Neural cell (in vitro differentiated cells): ENCODE measurements around the gene HRK. TPM values are rescaled to one million over a fixed set of nuclear protein-coding genes. Genes with fewer than 3 reads are reported as not detected.

ENCODE experiments used
- H2AFZ ChIP-seq: fragments of 200-600, 300-800 bp; sonication (generic), shearing (Covaris generic); 2 replicates; pipeline ENCODE4 v1.6.0; 2014; ENCODE audit warnings: low read depth, mild to moderate bottlenecking, antibody characterized with exemption, low read length, moderate library complexity
- H3F3A ChIP-seq: fragments of 200-600 bp; shearing (Covaris generic); 2 replicates; pipeline ENCODE4 v1.6.1; 2016; ENCODE audit warnings: mild to moderate bottlenecking, moderate library complexity, mixed read lengths, antibody characterized with exemption, low read length; ENCODE audit not compliant: insufficient read depth, poor library complexity, severe bottlenecking
- H3K27ac ChIP-seq: fragments of 200-600, 300-800 bp; sonication (generic), shearing (Covaris generic); 2 replicates; pipeline ENCODE4 v1.5.1; 2014; ENCODE audit warnings: mild to moderate bottlenecking, low read length, moderate library complexity
- H3K27me3 ChIP-seq: fragments of 300-800, 200-600 bp; sonication (generic), shearing (Covaris generic); 2 replicates; pipeline ENCODE4 v1.6.0; 2014; ENCODE audit warnings: mild to moderate bottlenecking, low read depth, low read length, moderate library complexity; ENCODE audit not compliant: insufficient read depth
- H3K36me3 ChIP-seq: fragments of 300-800, 200-600 bp; sonication (generic), shearing (Covaris generic); 2 replicates; pipeline ENCODE4 v1.5.1; 2014; ENCODE audit warnings: mild to moderate bottlenecking, antibody characterized with exemption, low read length, moderate library complexity; ENCODE audit not compliant: insufficient read depth
- H3K4me2 ChIP-seq: fragments of 300-800, 200-600 bp; sonication (generic), shearing (Covaris generic); 2 replicates; pipeline ENCODE4 v1.6.0; 2014; ENCODE audit warnings: mild to moderate bottlenecking, low read length
- H3K4me3 ChIP-seq: fragments of 300-800, 200-600 bp; sonication (generic), shearing (Covaris generic); 2 replicates; pipeline ENCODE4 v1.5.1; 2014; ENCODE audit warnings: mild to moderate bottlenecking, low read length, moderate library complexity
- H3K79me2 ChIP-seq: fragments of 200-600 bp; shearing (Covaris generic); replicated peaks from 2 replicates; pipeline ENCODE4 v1.6.0; 2014; ENCODE audit warnings: mild to moderate bottlenecking, low read length, moderate library complexity; ENCODE audit not compliant: insufficient read depth
- H3K9ac ChIP-seq: fragments of 300-800, 200-600 bp; sonication (generic), shearing (Covaris generic); 2 replicates; pipeline ENCODE4 v1.6.1; 2016; ENCODE audit warnings: mild to moderate bottlenecking, low read length, mixed read lengths
- H3K9me2 ChIP-seq: fragments of 200-600 bp; shearing (Covaris generic); 2 replicates; pipeline ENCODE4 v1.6.1; 2016; ENCODE audit warnings: mild to moderate bottlenecking, low read length, mixed read lengths; ENCODE audit not compliant: insufficient read depth
- H3K9me3 ChIP-seq: fragments of 200-600, 300-800 bp; sonication (generic), shearing (Covaris generic); 2 replicates; pipeline ENCODE4 v1.6.1; 2016; ENCODE audit warnings: mild to moderate bottlenecking, mixed run types, low read length, moderate library complexity, mixed read lengths
- H4K20me1 ChIP-seq: fragments of 200-600 bp; shearing (Covaris generic); 2 replicates; pipeline ENCODE4 v1.6.1; 2016; ENCODE audit warnings: mild to moderate bottlenecking, mixed run types; ENCODE audit not compliant: insufficient read depth
- CTCF ChIP-seq: fragments of 450-650 bp; IDR thresholded peaks from 2 replicates; pipeline ENCODE4 v1.5.1; 2014; ENCODE audit warnings: antibody characterized with exemption, mild to moderate bottlenecking, moderate library complexity; ENCODE audit not compliant: poor library complexity, severe bottlenecking
- EP300 ChIP-seq: fragments of 450-650 bp; conservative IDR thresholded peaks from 2 replicates; pipeline ENCODE4 v1.6.1; 2014; ENCODE audit warnings: antibody characterized with exemption, mild to moderate bottlenecking, moderate library complexity; ENCODE audit not compliant: poor library complexity, severe bottlenecking
- EZH2 ChIP-seq: fragments of 200-600, 300-800 bp; shearing (Covaris generic), sonication (generic); IDR thresholded peaks from 2 replicates; pipeline ENCODE4 v1.6.1; 2014; ENCODE audit warnings: antibody characterized with exemption, low read length, borderline replicate concordance, mild to moderate bottlenecking; ENCODE audit not compliant: insufficient read depth, poor library complexity, severe bottlenecking
- MXI1 ChIP-seq: fragments of 450-650 bp; conservative IDR thresholded peaks from 2 replicates; pipeline ENCODE4 v1.6.1; 2014; ENCODE audit warnings: antibody characterized with exemption, mild to moderate bottlenecking; ENCODE audit not compliant: poor library complexity, severe bottlenecking
- POLR2AphosphoS5 ChIP-seq: IDR thresholded peaks from 2 replicates; pipeline ENCODE4 v1.6.1; 2012
- RAD21 ChIP-seq: fragments of 450-650 bp; conservative IDR thresholded peaks from 2 replicates; pipeline ENCODE4 v1.6.1; 2014; ENCODE audit warnings: antibody characterized with exemption, mild to moderate bottlenecking, moderate library complexity
- REST ChIP-seq: IDR thresholded peaks from 2 replicates; pipeline ENCODE4 v1.6.1; 2012; ENCODE audit warnings: borderline replicate concordance
- SMC3 ChIP-seq: fragments of 450-650 bp; conservative IDR thresholded peaks from 2 replicates; pipeline ENCODE4 v1.6.1; 2014; ENCODE audit warnings: antibody characterized with exemption, mild to moderate bottlenecking, moderate library complexity; ENCODE audit not compliant: poor library complexity
- TAF1 ChIP-seq: IDR thresholded peaks from 2 replicates; pipeline ENCODE4 v1.6.1; 2012; ENCODE audit warnings: low read depth
- polyA plus RNA-seq: library from polyadenylated mRNA; depleted of rRNA; stranded (reverse); fragments of >200 nt; gene quantifications from 2 replicates; pipeline ENCODE4 v1.2.3, GENCODE V29; 2014

HRK gene
- polyA plus RNA-seq, 1 donor from 2014 or later = 1.4 TPM

GRCh38 chr12:116856729-116857128, 24.5 kb downstream of the HRK start (continued):
- TF ChIP-seq EP300 = no peak

DNA sequence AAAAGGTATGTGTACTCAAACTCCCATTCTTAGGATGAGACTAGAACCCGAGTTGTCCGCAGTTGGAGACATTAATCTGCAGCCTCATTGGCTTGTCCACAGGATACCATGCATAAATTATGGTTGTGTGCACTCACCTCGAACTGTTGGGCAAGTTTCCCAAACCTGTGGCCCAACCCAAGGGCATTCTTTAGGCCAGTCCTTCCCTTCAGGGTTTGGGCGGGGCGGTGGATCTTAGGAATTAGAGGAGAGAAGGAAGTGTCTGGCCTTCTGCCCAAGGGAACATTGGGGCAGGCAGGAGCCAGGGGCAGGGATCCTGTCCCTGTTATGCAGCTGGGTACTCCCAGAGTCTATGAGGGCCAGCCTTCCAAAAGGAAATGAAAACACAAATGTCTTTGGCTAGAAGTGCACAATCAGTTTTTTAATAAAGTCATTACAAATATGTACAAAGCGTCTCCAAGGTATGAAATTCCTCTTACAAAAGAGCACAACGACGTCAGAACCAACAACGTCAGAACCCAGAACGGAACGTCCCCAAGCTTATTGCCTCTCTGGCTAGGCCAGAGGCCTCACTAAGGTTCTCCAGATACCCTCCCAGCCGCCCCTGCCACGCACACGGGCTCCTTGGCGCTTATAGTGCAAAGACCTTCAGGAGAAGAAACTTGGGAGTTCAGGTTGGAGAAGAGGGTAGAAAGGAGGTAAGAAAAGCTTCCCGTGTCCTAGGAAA, 25.3 kb downstream of the HRK start:
- no peaks in the 10 kb centered on the region for H3K9me3 ChIP-seq
- no peaks in the 10 kb centered on the region for H3K36me3 ChIP-seq
- no peak for TF ChIP-seq RAD21
- no peak for TF ChIP-seq CTCF
- TF ChIP-seq EZH2 = no peak
- no peak for TF ChIP-seq EP300
- no peak for TF ChIP-seq SMC3
- no peak for TF ChIP-seq MXI1
- H3K27me3 ChIP-seq = no peaks in the 10 kb centered on the region
- no peak overlapping the region for H3K4me3 ChIP-seq
- no peaks in the 10 kb centered on the region for H3K79me2 ChIP-seq
- H3F3A ChIP-seq = no peaks in the 10 kb centered on the region
- no peak overlapping the region for H3K27ac ChIP-seq
- no peaks in the 10 kb centered on the region for H3K9me2 ChIP-seq
- H4K20me1 ChIP-seq = no peaks in the 10 kb centered on the region
- no peak overlapping the region for H2AFZ ChIP-seq
- H3K9ac ChIP-seq = no peak overlapping the region
- no peak overlapping the region for H3K4me2 ChIP-seq

DNA sequence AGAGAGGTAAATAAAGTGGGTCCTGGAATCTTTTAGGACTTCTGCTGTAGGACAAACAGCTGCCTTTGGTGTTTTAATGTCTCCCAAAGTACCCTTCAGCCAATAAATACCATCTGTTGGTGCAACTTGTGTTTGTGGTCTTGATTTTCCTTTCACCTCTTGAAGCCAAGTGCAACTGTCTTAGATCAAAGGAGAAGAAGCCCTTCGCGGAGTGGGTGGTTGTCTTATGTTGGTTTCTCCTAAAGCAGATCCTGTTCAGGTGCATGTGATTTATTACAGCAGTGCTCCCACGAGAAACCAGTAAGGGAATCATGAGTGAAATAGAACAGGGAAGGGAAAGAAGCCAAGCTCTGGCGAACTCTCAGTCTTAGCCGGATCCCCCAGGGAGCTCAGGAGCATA, 27.7 kb downstream of the HRK start:
- Histone ChIP-seq H4K20me1 (no peaks in the 10 kb centered on the region), H3K4me2 (no peak overlapping the region), H3K27ac (no peak overlapping the region), H3K9me2 (no peaks in the 10 kb centered on the region), H3K79me2 (no peaks in the 10 kb centered on the region), H3F3A (no peaks in the 10 kb centered on the region), H3K27me3 (no peaks in the 10 kb centered on the region), H2AFZ (no peak overlapping the region), H3K4me3 (no peak overlapping the region), H3K9ac (no peak overlapping the region), H3K9me3 (no peaks in the 10 kb centered on the region), H3K36me3 (no peaks in the 10 kb centered on the region)
- TF ChIP-seq POLR2AphosphoS5 (no peak), MXI1 (no peak), CTCF (no peak), REST (no peak), EZH2 (no peak), TAF1 (no peak), SMC3 (no peak), RAD21 (no peak), EP300 (no peak)
